ENCODE data around the gene PLPPR5. TPM values are rescaled to one million over a fixed set of nuclear protein-coding genes. Genes with fewer than 3 reads are reported as not detected.

PLPPR5 gene
- total and polyA plus RNA-seq, 2 of the 8 experiments (the other 6 are each of a cell fraction or from before 2014, with no cell fraction given), result 1.9 to 5.6 TPM

DNA sequence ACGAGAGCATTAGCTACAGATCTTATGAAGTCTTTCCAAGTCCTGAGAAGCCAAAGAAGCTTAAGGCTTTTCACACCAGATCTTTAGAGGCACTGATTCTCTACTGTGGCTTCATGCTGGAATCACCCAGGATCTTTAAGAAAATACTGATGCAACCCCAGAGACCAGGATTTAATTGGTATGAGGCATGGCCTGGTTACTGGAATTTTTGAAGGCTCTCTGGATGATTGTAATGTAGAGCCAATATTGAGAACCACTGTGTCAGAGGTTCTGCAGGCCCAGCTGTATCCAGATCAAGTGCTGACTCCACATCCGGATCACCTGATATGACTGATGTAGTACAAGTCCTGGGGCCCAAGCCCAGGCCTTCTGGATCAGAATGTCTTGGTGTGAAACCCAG is 105.7 kb downstream of the PLPPR5 start:
- no peak overlapping the region for H2BK120ac ChIP-seq (replicated peaks; ENCODE audit: low read depth, low read length)
- no peak overlapping the region for H4K91ac ChIP-seq (replicated peaks; ENCODE audit: insufficient read length, low read length)
- H3K56ac ChIP-seq (replicated peaks; ENCODE audit: insufficient read length, low read depth, low read length), result no peak overlapping the region
- H2AK5ac ChIP-seq (ENCODE audit: low read depth, low read length), result no peak overlapping the region
- no peak for FAIRE-seq
- no peak overlapping the region for H4K5ac ChIP-seq (ENCODE audit: insufficient read length, low read depth, low read length)
- no peak overlapping the region for H2BK15ac ChIP-seq (ENCODE audit: low read length)
- no peak overlapping the region for H2BK20ac ChIP-seq (ENCODE audit: low read length)
- H4K20me1 ChIP-seq (replicated peaks in 1 of 2; ENCODE audit: control insufficient read depth in 1 of 2, insufficient read depth in 2 of 2, low read length in 2 of 2), result no peaks in the 10 kb centered on the region
- no peak overlapping the region for H3K4ac ChIP-seq (replicated peaks; ENCODE audit: insufficient read length, low read depth, low read length)
- no peaks in the 10 kb centered on the region for H3K79me2 ChIP-seq (ENCODE audit: control insufficient read depth in 1 of 2, insufficient read depth in 2 of 2, low read length in 2 of 2)
- H3K9me3 ChIP-seq (ENCODE audit: insufficient read depth in 2 of 2, low read depth in 1 of 2, low read length in 1 of 2), result no peaks in the 10 kb centered on the region
- H3K23ac ChIP-seq (ENCODE audit: insufficient read length), result no peak overlapping the region
- H3K4me3 ChIP-seq (ENCODE audit: extremely low read depth in 1 of 4, insufficient read depth in 2 of 4, low read depth in 3 of 4, low read length in 4 of 4), result no peak overlapping the region
- no peak overlapping the region for H2BK5ac ChIP-seq (ENCODE audit: low read depth, low read length)
- H3K36me3 ChIP-seq (ENCODE audit: control insufficient read depth in 2 of 4, insufficient read depth in 4 of 4, low read length in 3 of 4), result no peaks in the 10 kb centered on the region
- no peak overlapping the region; a peak in 1 of 7 replicates for H3K9ac ChIP-seq (replicated peaks in 1 of 4; ENCODE audit: extremely low read depth in 1 of 4, low read depth in 3 of 4, low read length in 3 of 4)
- H2BK12ac ChIP-seq (ENCODE audit: low read depth, low read length), result no peak overlapping the region
- ChIA-PET CTCF (ENCODE audit: partially characterized antibody) (no interaction called here), POLR2A (ENCODE audit: partially characterized antibody) (no interaction called here)
- H3K4me2 ChIP-seq (ENCODE audit: insufficient read depth in 1 of 2, low read depth in 2 of 2, low read length in 2 of 2), result no peak overlapping the region
- no peak overlapping the region for H2AFZ ChIP-seq (ENCODE audit: low read length)
- H3K27ac ChIP-seq (ENCODE audit: low read depth, low read length), result no peak overlapping the region
- WGBS, 2 experiments (ENCODE audit: extremely low coverage in 1 of 2, insufficient coverage in 1 of 2, insufficient read length in 1 of 2, insufficient replicate concordance in 2 of 2, low coverage in 1 of 2, low lambda C conversion rate in 2 of 2, missing lambda C conversion rate in 1 of 2), result 96% methylated on average over 2 of the region's 2 CpGs; no CpG with 5 or more reads in 1 of the 2 experiments
- H4K8ac ChIP-seq (ENCODE audit: extremely low read depth, insufficient read depth, low read length), result no peak overlapping the region
- H3K79me1 ChIP-seq (ENCODE audit: low read depth, low read length), result no peaks in the 10 kb centered on the region
- H3K4me1 ChIP-seq (replicated peaks in 1 of 4; ENCODE audit: control insufficient read depth in 3 of 4, insufficient read depth in 4 of 4, low read length in 3 of 4), result no peaks in the 10 kb centered on the region
- H3K14ac ChIP-seq (ENCODE audit: insufficient read length), result no peak overlapping the region
- no peaks in the 10 kb centered on the region for H3K23me2 ChIP-seq (ENCODE audit: low read depth, low read length)
- no peak for DNase-seq (ENCODE audit: low read depth in 1 of 2, low spot score in 2 of 2)
- H3K18ac ChIP-seq (ENCODE audit: extremely low read depth, low read length), result no peak overlapping the region
- H3K27me3 ChIP-seq (replicated peaks in 1 of 4; ENCODE audit: control insufficient read depth in 3 of 4, extremely low read depth in 1 of 4, insufficient read depth in 3 of 4, low read length in 3 of 4), result no peaks in the 10 kb centered on the region
- TF ChIP-seq TEAD4 (IDR thresholded peaks at IDR 0.05; ENCODE audit: low read depth, low read length) (no peak), SP4 (IDR thresholded peaks at IDR 0.05; ENCODE audit: low read length) (no peak), NANOG (IDR thresholded peaks at IDR 0.05; ENCODE audit: insufficient read depth, low read depth, low read length, poor library complexity, severe bottlenecking) (no peak), KDM4A (IDR thresholded peaks at IDR 0.05; ENCODE audit: low read depth, low read length, severe bottlenecking) (no peak), RNF2 (IDR thresholded peaks at IDR 0.05; ENCODE audit: borderline replicate concordance, low read depth, low read length, missing control alignments, poor library complexity, severe bottlenecking) (no peak), SRF (IDR thresholded peaks at IDR 0.05; ENCODE audit: low read depth, low read length) (no peak), SIX5 (IDR thresholded peaks at IDR 0.05; ENCODE audit: low read depth, low read length) (no peak), TCF12 (IDR thresholded peaks at IDR 0.05; ENCODE audit: low read depth, low read length) (no peak), GTF2F1 (IDR thresholded peaks at IDR 0.05; ENCODE audit: borderline replicate concordance, low read depth, low read length) (no peak), POLR2AphosphoS5 (IDR thresholded peaks at IDR 0.05; ENCODE audit: low read depth, low read length) (no peak), EP300 (IDR thresholded peaks at IDR 0.05; ENCODE audit: borderline replicate concordance in 1 of 2, low read depth in 2 of 2, low read length in 2 of 2) (no peak), TAF7 (optimal IDR thresholded peaks at IDR 0.05; ENCODE audit: borderline replicate concordance, low read depth, low read length) (no peak)
- TF ChIP-seq, protein P1, sequence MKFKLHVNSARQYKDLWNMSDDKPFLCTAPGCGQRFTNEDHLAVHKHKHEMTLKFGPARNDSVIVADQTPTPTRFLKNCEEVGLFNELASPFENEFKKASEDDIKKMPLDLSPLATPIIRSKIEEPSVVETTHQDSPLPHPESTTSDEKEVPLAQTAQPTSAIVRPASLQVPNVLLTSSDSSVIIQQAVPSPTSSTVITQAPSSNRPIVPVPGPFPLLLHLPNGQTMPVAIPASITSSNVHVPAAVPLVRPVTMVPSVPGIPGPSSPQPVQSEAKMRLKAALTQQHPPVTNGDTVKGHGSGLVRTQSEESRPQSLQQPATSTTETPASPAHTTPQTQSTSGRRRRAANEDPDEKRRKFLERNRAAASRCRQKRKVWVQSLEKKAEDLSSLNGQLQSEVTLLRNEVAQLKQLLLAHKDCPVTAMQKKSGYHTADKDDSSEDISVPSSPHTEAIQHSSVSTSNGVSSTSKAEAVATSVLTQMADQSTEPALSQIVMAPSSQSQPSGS (IDR thresholded peaks at IDR 0.05; ENCODE audit: low read length), result no peak
